Measurements from ENCODE around the gene ANKRD7.
A peak's percentile ranks its signal among the peaks of the same experiment; 100 is the strongest.
"Not testable (repeated sequence)": the region's sequence is repeated elsewhere in the genome, so short reads cannot be mapped to it uniquely, and the experiment has no call there.

ANKRD7 gene

GRCh38 chr7:118239014-118239413, 14.5 kb downstream of the ANKRD7 start:
- no peak for DNase-seq

- DNase-seq, result not testable (repeated sequence)
These were observed 15.8 kb downstream of the ANKRD7 start for GRCh38 chr7:118240320-118240719.

- DNase-seq, result no peak
These were observed 19.2 kb downstream of the ANKRD7 start for GRCh38 chr7:118243695-118244094.

GRCh38 chr7:118245267-118246040, 20.9 kb downstream of the ANKRD7 start:
- no peak for DNase-seq

- DNase-seq, result no peak
These were observed 26.5 kb downstream of the ANKRD7 start for GRCh38 chr7:118250860-118251494.

GRCh38 chr7:118252087-118252486, 27.6 kb downstream of the ANKRD7 start:
- DNase-seq, result no peak

GRCh38 chr7:118259115-118259514, 34.6 kb downstream of the ANKRD7 start:
- peak; percentile 8 for DNase-seq

- DNase-seq, result peak; percentile 19
These were observed 40.3 kb downstream of the ANKRD7 start for GRCh38 chr7:118264836-118265235.

- peak; percentile 90 for DNase-seq
These were observed 56.0 kb downstream of the ANKRD7 start for GRCh38 chr7:118280319-118281012.

GRCh38 chr7:118281196-118281595, 56.7 kb downstream of the ANKRD7 start:
- DNase-seq, result peak; percentile 57

GRCh38 chr7:118285358-118285757, 60.9 kb downstream of the ANKRD7 start:
- DNase-seq, result no peak

GRCh38 chr7:118286131-118286530, 61.6 kb downstream of the ANKRD7 start:
- DNase-seq, result no peak

- DNase-seq, result no peak
These were observed 63.6 kb downstream of the ANKRD7 start for GRCh38 chr7:118288098-118288497.

GRCh38 chr7:118289476-118289875, 65.0 kb downstream of the ANKRD7 start:
- DNase-seq, result no peak

All from NCI-H69 (cell line).